HG03139 (cell line): ENCODE data around the gene SEMA6A.
"Not testable (repeated sequence)": the region's sequence is repeated elsewhere in the genome, so short reads cannot be mapped to it uniquely, and the experiment has no call there.

Source experiments
- ATAC-seq: cut with Tn5 transposase; IDR thresholded peaks from one replicate; pipeline ENCODE4 v1.9.1; 2021; ENCODE audit not compliant: unreplicated experiment

Gene SEMA6A

GRCh38 chr5:116550082-116550481 is 24.5 kb downstream of the SEMA6A start:
- no peak for ATAC-seq

GRCh38 chr5:116546743-116547124 is 27.9 kb downstream of the SEMA6A start:
- no peak for ATAC-seq

- no peak for ATAC-seq
These were observed 28.4 kb downstream of the SEMA6A start for GRCh38 chr5:116546033-116546742.

GRCh38 chr5:116545465-116545864 is 29.2 kb downstream of the SEMA6A start:
- ATAC-seq, result not testable (repeated sequence)

GRCh38 chr5:116544531-116545241 is 29.9 kb downstream of the SEMA6A start:
- no peak for ATAC-seq

GRCh38 chr5:116543501-116543900 is 31.1 kb downstream of the SEMA6A start:
- ATAC-seq, result no peak

- ATAC-seq, result no peak
These were observed 32.0 kb downstream of the SEMA6A start for GRCh38 chr5:116542619-116543018.

- no peak for ATAC-seq
These were observed 35.4 kb downstream of the SEMA6A start for GRCh38 chr5:116539222-116539621.

- no peak for ATAC-seq
These were observed 38.1 kb downstream of the SEMA6A start for GRCh38 chr5:116536316-116537083.

GRCh38 chr5:116534964-116535651 is 39.5 kb downstream of the SEMA6A start:
- no peak for ATAC-seq

GRCh38 chr5:116532762-116533525 is 41.7 kb downstream of the SEMA6A start:
- peak; percentile 77 for ATAC-seq

- no peak for ATAC-seq
These were observed 43.0 kb downstream of the SEMA6A start for GRCh38 chr5:116531635-116532034.

- ATAC-seq, result no peak
These were observed 43.5 kb downstream of the SEMA6A start for GRCh38 chr5:116531117-116531516.

GRCh38 chr5:116530276-116530675 is 44.3 kb downstream of the SEMA6A start:
- ATAC-seq, result no peak

GRCh38 chr5:116529615-116530014 is 45.0 kb downstream of the SEMA6A start:
- ATAC-seq, result no peak

- ATAC-seq, result no peak
These were observed 45.9 kb downstream of the SEMA6A start for GRCh38 chr5:116528519-116529234.

GRCh38 chr5:116527582-116527981 is 47.0 kb downstream of the SEMA6A start:
- ATAC-seq, result no peak

GRCh38 chr5:116525674-116526073 is 48.9 kb downstream of the SEMA6A start:
- ATAC-seq, result no peak

- no peak for ATAC-seq
These were observed 49.7 kb downstream of the SEMA6A start for GRCh38 chr5:116524966-116525365.
